Activated CD4-positive, CD25-positive, alpha-beta regulatory T cell (primary cell): ENCODE data around the gene GNAI2.
"Not testable (repeated sequence)": the region's sequence is repeated elsewhere in the genome, so short reads cannot be mapped to it uniquely, and the experiment has no call there.

Experiments
- DNase-seq, 4 experiments: peaks; one replicate each; lab custom pipeline; 2025; lab: John Stamatoyannopoulos, UW

GNAI2 gene

GRCh38 chr3:50204804-50205412 lies 31.1 kb upstream of the GNAI2 start, which contains the start of gene SLC38A3:
SLC38A3 (plus strand) TSS chr3:50205271; CDS start chr3:50214200, 8,929 bp downstream.
- no peak for DNase-seq

DNA sequence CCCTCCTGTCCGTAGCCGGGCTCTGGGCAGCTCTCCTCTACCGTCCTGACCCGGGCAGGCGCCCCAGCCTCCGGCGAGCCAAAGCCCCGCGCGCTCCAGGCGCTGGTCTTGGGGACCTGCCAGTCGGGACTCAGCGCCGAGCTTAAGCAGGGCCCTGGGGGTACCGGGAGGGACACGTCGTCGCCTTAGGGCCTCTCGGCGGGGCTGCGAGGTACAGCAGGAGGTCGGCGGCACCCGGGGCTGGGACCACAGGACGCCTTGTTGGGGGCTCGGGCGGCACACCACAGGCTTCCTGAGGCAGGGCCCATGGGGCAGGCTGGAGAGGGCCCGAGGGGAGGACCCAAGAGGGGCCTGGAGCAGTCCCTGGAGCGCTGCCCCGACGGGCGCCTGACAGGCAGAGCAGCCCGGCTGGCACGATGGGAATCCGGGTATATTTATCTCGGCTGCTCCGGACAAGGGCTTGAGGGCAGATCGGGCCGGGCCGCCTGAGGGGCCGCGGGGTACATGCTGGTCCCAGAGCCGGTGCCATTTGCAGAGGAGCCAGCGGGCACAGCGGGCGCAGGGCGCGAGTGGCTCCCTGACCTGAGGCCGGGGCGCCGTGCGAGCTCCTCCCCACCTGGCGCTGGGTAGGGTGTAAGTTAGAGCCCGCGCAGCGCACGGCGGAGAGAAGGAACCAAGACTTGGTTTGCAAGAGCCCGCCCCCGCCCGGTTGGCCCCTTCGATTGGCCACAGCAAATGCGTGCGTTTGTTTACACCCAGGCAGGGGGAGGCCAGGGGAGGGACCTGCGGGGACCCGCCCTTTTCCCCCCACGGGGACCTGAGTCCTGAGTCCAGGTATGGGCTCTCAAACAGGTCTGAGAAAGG lies 30.4 kb upstream of the GNAI2 start:
- no peak for DNase-seq

DNA sequence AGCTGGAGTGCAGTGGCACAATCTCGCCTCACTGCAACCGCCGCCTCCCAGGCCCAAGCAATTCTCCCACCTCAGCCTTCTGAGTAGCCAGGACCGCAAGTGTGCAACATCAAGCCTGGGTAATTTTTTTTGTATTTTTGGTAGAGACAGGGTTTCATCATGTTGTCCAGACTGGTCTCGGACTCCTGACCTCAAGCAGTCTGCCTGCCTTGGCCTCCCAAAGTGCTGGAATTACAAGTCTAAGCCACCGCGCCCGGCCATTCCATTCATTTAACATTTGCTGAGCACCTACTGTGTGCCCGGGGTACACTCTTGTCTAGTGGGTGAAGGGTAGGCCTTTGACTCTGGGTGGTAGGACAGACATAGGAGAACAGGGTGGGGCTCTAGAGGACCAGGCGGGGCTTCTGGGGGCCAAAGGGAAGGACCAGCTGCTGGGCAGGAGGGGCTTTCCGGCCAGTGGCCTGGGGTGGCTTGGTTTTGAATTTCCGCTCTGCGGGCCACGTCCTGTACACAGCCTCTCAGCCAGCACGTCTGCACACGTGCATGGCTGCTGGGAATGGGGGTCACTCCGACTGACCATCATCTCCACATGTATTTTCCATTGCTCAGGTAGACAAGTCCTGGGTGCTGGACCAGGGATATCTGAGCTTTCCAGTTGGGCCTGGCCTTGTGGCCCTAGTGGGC lies 28.5 kb upstream of the GNAI2 start:
- DNase-seq = no peak

GRCh38 chr3:50208677-50209344 lies 27.2 kb upstream of the GNAI2 start:
- DNase-seq = no peak

DNA sequence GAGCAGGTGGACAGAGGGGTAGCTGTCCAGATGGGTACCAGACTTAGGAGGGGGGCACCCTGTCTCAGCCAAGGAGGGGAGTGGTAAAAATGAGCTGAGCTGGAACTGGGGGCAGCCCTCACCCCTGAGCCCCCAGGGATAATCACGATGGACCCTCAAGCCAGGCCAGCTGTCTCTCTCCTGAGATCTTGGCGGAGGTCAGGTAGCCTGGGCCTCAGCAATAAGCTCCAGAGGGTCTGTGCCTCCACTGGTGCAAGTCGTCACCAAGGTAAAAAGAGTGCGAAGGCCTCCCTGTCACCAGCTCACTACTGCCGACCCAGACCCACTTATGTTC lies 25.9 kb upstream of the GNAI2 start:
- no peak for DNase-seq

GRCh38 chr3:50210510-50211367 lies 25.3 kb upstream of the GNAI2 start:
- DNase-seq = no peak

- not testable (repeated sequence) for DNase-seq
These were observed 24.7 kb upstream of the GNAI2 start for GRCh38 chr3:50211368-50211717.

GRCh38 chr3:50211930-50212329 lies 24.1 kb upstream of the GNAI2 start:
- no peak for DNase-seq

- DNase-seq = no peak
These were observed 23.5 kb upstream of the GNAI2 start for GRCh38 chr3:50212502-50212901.

GRCh38 chr3:50212971-50213370 lies 23.0 kb upstream of the GNAI2 start:
- no peak for DNase-seq

DNA sequence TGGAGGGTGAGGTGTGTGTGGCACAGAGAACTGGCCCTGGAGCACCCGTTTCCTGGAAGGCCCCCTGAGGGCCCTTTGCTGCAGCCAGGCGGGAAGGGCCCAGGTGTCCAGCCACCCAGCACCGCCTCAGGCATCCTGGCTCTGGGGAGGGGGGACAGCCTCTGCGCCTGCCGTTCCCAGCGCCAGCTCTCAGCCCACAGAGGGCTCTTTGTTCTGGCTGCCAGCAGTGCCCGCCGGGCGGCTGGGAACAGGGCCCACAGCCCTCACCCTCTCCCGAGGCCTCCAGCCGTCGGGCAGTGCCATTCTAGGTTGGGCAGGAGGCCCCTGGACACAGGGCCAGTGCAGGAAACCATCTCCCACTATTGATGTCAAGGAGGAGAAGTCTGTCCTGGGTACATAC lies 22.6 kb upstream of the GNAI2 start:
- no peak for DNase-seq

DNA sequence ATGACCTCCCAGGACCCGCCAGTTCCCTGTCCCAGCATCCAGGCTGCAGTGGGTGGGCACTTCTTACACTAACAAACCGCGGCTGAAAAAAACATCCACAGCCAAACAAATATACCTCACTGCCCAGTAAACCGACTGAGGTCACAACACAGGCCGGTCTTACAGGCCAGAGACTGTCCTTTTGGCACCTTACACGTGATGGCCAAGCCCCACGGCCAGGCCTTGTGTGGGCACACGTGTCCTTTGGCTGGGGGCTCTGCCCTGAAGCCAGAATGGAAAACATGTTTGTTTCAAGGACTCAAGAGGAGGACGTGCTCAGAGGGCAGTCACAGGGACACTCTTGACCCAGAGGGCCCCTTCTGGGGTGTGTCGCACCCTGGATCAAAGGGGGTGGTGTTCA lies 21.2 kb upstream of the GNAI2 start:
- DNase-seq = no peak

DNA sequence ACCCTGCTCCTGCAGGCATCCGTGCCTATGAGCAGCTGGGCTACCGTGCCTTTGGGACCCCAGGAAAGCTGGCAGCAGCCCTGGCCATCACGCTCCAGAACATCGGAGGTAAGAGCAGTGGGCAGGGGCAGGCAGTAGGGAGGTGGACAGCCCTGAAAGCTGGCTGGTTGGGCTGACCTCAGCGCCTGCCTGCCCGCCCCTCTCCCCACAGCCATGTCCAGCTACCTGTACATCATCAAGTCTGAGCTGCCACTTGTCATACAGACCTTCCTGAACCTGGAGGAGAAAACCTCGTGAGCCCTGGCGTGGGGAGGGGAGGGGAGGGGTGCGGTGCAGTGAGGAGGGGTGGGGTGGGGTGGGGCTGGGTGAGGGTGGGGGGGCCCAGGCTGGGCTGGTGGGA lies 20.5 kb upstream of the GNAI2 start:
- DNase-seq = no peak

DNA sequence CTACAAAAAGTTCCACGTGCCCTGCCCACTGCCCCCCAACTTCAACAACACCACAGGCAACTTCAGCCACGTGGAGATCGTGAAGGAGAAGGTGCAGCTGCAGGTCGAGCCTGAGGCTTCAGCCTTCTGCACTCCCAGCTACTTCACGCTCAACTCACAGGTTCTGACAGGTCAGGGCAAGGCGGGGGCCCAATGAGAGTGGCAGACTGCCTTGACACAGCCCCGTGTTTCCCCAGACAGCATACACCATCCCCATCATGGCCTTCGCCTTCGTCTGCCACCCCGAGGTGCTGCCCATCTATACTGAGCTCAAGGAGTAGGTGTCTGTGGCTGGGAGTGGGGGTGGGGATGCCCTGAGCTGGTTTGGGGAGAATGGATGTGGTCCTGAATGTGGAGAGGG lies 18.3 kb upstream of the GNAI2 start:
- no peak for DNase-seq

DNA sequence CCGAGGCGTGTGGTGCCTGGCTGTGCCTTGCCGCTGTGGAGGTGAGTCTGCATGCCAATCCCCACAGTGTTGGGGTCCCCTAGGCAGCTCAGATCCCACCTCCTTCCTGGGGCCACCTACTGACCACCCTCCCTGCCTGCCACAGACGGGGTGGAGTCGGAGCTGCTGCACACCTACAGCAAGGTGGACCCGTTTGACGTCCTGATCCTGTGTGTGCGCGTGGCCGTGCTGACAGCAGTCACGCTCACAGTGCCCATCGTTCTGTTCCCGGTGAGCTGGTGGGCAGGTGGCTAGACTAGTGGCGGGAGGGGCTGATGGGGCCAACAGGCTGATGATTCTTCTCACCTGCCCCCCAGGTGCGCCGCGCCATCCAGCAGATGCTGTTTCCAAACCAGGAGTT lies 17.6 kb upstream of the GNAI2 start:
- no peak for DNase-seq

- DNase-seq = no peak
These were observed 16.7 kb upstream of the GNAI2 start for GRCh38 chr3:50219285-50219684.

GRCh38 chr3:50220109-50220508 lies 15.9 kb upstream of the GNAI2 start:
- DNase-seq = no peak

DNA sequence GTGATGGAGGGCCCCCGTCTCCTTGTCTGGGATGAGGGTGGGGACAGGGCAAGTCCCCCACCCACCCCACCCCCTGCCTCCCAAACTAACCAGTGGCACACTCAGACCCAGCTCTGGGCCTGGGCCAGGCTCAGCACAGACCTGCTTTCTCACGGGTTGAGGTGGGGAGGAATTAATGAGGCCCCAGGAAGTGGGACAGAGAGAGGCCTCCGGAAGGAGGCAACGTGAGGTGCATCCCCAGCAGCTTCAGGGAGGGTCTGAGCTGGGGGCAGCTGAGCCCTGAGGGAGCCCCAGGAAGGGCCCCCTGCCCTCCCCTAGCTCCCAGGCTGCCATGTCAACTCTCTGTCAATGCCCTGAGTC lies 15.0 kb upstream of the GNAI2 start:
- no peak for DNase-seq

GRCh38 chr3:50221411-50222168 lies 14.4 kb upstream of the GNAI2 start:
- no peak for DNase-seq

DNA sequence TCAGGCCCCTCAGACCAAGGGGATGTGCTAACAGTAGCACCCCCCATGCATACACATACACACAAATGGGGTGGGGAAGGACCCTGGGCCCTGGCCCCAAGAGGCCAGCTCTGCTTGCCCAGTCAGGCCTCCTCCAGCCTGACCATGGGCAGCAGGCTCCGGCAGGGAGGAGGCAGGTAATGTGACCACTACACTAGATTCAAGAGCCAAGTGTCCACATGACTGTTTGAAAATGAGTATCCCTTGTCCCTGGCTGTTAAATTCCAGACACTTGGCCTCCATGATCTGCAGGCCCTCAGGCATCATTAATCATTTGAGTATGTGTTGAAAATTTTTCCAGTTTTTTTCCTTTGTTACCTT lies 13.9 kb upstream of the GNAI2 start:
- DNase-seq = no peak

DNA sequence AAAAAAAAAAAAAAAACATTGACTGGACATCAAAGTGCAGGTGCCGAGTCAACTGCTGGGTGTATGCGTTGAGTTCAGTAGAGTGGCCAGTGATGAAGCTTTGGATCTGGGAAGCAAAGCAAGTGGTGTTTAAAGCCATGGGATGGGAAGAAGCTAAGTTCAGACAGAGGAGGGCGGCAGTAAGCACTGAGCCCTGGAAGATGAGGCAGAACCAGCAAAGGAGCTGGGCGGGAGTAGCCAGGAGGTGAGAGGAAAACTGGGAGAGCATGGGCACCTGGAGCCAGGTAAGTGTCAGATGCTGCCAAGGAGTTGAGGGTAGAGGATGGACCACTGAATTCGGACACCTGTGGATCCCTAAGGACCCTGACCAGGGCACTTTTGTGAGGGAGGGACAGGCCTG lies 11.4 kb upstream of the GNAI2 start:
- DNase-seq = no peak
